ENCODE results near the gene DOLPP1. TPM values are rescaled to one million over a fixed set of nuclear protein-coding genes. Genes with fewer than 3 reads are reported as not detected.

The DOLPP1 gene
- total and polyA plus RNA-seq, 2 experiments from 2014 or later = 11.6 to 12.8 TPM

- DNase-seq = peak; percentile 100
- in situ Hi-C loops (cut with MboI) = no loop called here
- Histone ChIP-seq H2AFZ (peak within 1 kb of the TSS; percentile 97), H4K20me1 (ENCODE audit: insufficient read depth) (no peaks in the 10 kb centered on the region), H3K79me2 (ENCODE audit: insufficient read depth) (peaks cover 46% of the 10 kb centered on the region), H3K4me2 (ENCODE audit: unreplicated experiment) (peak within 1 kb of the TSS; percentile 98), H3F3A (ENCODE audit: insufficient read depth) (no peaks in the 10 kb centered on the region), H3K27ac (peak within 1 kb of the TSS; percentile 18; the same call in 1 of the 2 replicates), H3K36me3 (ENCODE audit: low read depth) (no peaks in the 10 kb centered on the region), H3K4me1 (ENCODE audit: insufficient read depth) (peaks cover 11% of the 10 kb centered on the region; the same call in 1 of the 2 replicates), H3K27me3 (replicated peaks; ENCODE audit: insufficient read depth) (no peaks in the 10 kb centered on the region), H3K9ac (peak within 1 kb of the TSS; percentile 85), H3K9me2 (ENCODE audit: insufficient read depth) (no peaks in the 10 kb centered on the region), H3K9me3 (ENCODE audit: low read depth) (no peaks in the 10 kb centered on the region), H3K4me3 (peak within 1 kb of the TSS; percentile 82)
- WGBS, 2 experiments (ENCODE audit: low coverage in 1 of 2, low lambda C conversion rate in 2 of 2, missing lambda C conversion rate in 2 of 2) = 0 to 2% methylated on average over 27 to 35 of the region's 49 CpGs
- TF ChIP-seq EZH2 (IDR thresholded peaks at IDR 0.05; ENCODE audit: insufficient read depth, poor library complexity, severe bottlenecking) = no peak
Observed at GRCh38 chr9:129036241-129036922, 44.5 kb upstream of the DOLPP1 start, which contains the start of gene MIGA2. Gene MIGA2, plus strand, starts transcription at chr9:129036626. Its CDS starts 3,969 bp downstream, at chr9:129040595.

DNA sequence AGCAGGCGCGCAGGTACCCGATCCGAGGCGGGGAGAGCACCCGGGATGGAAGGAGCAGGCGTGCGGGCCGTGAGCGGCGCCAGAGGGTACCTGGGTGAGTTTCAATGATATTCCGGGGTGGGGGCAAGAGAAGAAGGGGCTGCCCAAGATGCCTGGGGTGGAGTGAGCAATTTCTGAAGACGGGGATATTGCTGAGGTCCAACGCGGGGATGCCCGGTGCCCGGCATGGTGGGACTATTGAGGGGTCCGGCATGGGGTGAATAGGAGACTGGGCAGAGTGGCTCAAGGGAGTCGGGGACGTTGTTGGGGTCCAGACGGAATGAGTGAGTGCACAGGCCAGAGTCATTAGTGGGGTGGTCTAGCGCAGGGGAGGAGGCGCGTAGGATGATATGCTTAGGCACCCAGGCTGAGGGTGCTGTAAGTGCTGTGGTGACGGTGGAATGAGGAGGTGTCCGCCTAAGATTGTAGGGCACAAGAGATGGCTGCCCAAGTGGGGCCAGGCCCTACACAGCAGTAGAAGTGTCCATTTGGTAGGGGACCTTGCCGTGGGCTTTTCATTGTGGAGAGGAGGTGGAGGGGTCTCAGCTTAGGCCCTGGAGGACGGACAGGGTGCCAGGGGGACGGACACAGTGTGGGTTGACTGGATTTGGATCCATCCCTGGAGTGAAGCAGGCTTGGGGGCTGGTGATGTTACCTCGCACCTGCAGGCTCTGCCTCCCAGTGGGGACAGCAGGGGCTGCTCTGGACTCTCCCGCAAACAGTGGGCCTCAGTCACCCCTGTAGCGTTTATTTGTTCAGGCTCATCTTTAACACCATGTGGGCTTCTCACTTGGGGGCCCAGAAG is 43.8 kb upstream of the DOLPP1 start:
- Histone ChIP-seq H3K9me3 (ENCODE audit: low read depth) (no peaks in the 10 kb centered on the region), H3F3A (ENCODE audit: insufficient read depth) (no peaks in the 10 kb centered on the region), H3K27me3 (replicated peaks; ENCODE audit: insufficient read depth) (no peaks in the 10 kb centered on the region), H2AFZ (peak overlapping the region; percentile 71), H3K27ac (peak overlapping the region; percentile 18; the same call in 1 of the 2 replicates), H3K4me1 (ENCODE audit: insufficient read depth) (peaks cover 11% of the 10 kb centered on the region; the same call in 1 of the 2 replicates), H4K20me1 (ENCODE audit: insufficient read depth) (no peaks in the 10 kb centered on the region), H3K79me2 (ENCODE audit: insufficient read depth) (peaks cover 49% of the 10 kb centered on the region), H3K4me2 (ENCODE audit: unreplicated experiment) (peak overlapping the region; percentile 98), H3K4me3 (peak overlapping the region; percentile 82), H3K36me3 (ENCODE audit: low read depth) (no peaks in the 10 kb centered on the region), H3K9ac (peak overlapping the region; percentile 85), H3K9me2 (ENCODE audit: insufficient read depth) (no peaks in the 10 kb centered on the region)
- in situ Hi-C loops (cut with MboI) = no loop called here
- TF ChIP-seq EZH2phosphoT487 (IDR thresholded peaks at IDR 0.05; ENCODE audit: insufficient read depth, low read depth) (no peak), EZH2 (IDR thresholded peaks at IDR 0.05; ENCODE audit: insufficient read depth, poor library complexity, severe bottlenecking) (no peak)
- 8% methylated on average over 25 to 32 of the region's 32 CpGs for WGBS, 2 experiments (ENCODE audit: low coverage in 1 of 2, low lambda C conversion rate in 2 of 2, missing lambda C conversion rate in 2 of 2)
- DNase-seq = peak; percentile 56

DNA sequence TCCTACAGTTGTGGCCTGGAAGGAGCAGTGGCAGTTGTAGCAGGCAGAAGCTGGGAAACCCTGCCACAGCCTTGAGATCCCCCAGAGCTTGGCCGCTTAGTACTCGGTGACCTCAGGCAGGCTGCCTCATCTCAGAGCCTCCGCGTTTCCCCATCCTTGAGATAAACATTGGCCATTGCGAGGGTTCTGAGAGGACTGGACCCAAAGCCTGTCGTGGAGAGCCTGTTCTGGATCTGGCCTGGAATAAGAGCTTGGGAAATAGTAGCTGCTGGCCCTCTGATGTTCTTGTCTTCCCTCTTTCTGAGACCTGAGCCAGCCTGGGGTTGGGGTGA is 43.2 kb upstream of the DOLPP1 start:
- H3K27ac ChIP-seq = no peak overlapping the region
- no peak overlapping the region for H2AFZ ChIP-seq
- 31 to 40% methylated on average over 6 of the region's 6 CpGs for WGBS, 2 experiments (ENCODE audit: low coverage in 1 of 2, low lambda C conversion rate in 2 of 2, missing lambda C conversion rate in 2 of 2)
- in situ Hi-C loops (cut with MboI) = no loop called here
- no peaks in the 10 kb centered on the region for H3F3A ChIP-seq (ENCODE audit: insufficient read depth)
- TF ChIP-seq EZH2 (IDR thresholded peaks at IDR 0.05; ENCODE audit: insufficient read depth, poor library complexity, severe bottlenecking) = no peak
- TF ChIP-seq EZH2phosphoT487 (IDR thresholded peaks at IDR 0.05; ENCODE audit: insufficient read depth, low read depth) = no peak
- H3K4me3 ChIP-seq = peak overlapping the region; percentile 82
- H3K27me3 ChIP-seq (replicated peaks; ENCODE audit: insufficient read depth) = no peaks in the 10 kb centered on the region
- no peaks in the 10 kb centered on the region for H3K9me3 ChIP-seq (ENCODE audit: low read depth)
- peaks cover 49% of the 10 kb centered on the region for H3K79me2 ChIP-seq (ENCODE audit: insufficient read depth)
- no peaks in the 10 kb centered on the region for H4K20me1 ChIP-seq (ENCODE audit: insufficient read depth)
- peak overlapping the region; percentile 85 for H3K9ac ChIP-seq
- H3K4me1 ChIP-seq (ENCODE audit: insufficient read depth) = peaks cover 11% of the 10 kb centered on the region; the same call in 1 of the 2 replicates
- H3K4me2 ChIP-seq (ENCODE audit: unreplicated experiment) = peak overlapping the region; percentile 98
- DNase-seq = peak; percentile 41
- no peaks in the 10 kb centered on the region for H3K9me2 ChIP-seq (ENCODE audit: insufficient read depth)
- no peaks in the 10 kb centered on the region for H3K36me3 ChIP-seq (ENCODE audit: low read depth)

DNA sequence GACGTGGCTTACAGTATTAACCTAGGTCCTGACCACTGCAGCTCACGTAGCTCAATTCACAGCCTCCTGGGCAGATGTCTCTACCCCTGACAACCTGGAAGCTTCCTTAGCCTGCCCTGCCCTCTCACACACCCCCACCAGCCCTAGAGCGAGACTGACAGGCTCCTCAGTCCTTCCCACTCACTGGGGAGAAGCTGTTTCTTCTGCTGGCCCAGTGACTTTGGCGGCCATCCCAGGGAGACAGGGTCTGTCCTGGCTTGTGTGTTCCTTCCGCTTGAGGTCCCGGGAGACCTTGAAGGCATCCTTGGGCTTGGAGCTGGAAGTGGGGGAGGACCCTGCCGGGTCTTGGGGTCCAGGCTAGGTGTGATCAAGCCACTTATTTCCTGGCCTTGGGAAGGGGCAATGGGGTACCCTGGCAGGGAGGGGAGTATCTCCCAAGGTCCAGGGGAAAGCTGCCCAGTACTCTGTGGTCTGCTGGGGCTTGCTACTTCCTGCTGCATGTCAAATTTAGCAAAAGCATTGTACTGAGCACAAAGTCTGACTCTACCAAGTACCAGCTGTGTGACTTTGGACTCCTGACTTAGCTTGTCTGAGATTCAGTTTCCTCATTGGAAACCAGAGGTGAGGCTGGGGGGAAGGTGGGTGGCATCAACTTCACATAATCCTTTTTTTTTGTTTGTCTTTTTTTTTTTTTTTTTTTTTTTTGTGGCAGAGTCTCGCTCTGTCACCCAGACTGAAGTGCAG is 42.6 kb upstream of the DOLPP1 start:
- H3K4me1 ChIP-seq (ENCODE audit: insufficient read depth) = peaks cover 11% of the 10 kb centered on the region; the same call in 1 of the 2 replicates
- peaks cover 49% of the 10 kb centered on the region for H3K79me2 ChIP-seq (ENCODE audit: insufficient read depth)
- in situ Hi-C loops (cut with MboI) = no loop called here
- WGBS, 2 experiments (ENCODE audit: low coverage in 1 of 2, low lambda C conversion rate in 2 of 2, missing lambda C conversion rate in 2 of 2) = 73 to 77% methylated on average over 8 of the region's 8 CpGs
- H3F3A ChIP-seq (ENCODE audit: insufficient read depth) = no peaks in the 10 kb centered on the region
- H3K9me3 ChIP-seq (ENCODE audit: low read depth) = no peaks in the 10 kb centered on the region
- no peaks in the 10 kb centered on the region for H3K9me2 ChIP-seq (ENCODE audit: insufficient read depth)
- no peak overlapping the region for H2AFZ ChIP-seq
- peak overlapping the region; percentile 98 for H3K4me2 ChIP-seq (ENCODE audit: unreplicated experiment)
- H4K20me1 ChIP-seq (ENCODE audit: insufficient read depth) = no peaks in the 10 kb centered on the region
- no peaks in the 10 kb centered on the region for H3K27me3 ChIP-seq (replicated peaks; ENCODE audit: insufficient read depth)
- no peak for TF ChIP-seq EZH2 (IDR thresholded peaks at IDR 0.05; ENCODE audit: insufficient read depth, poor library complexity, severe bottlenecking)
- no peak for TF ChIP-seq EZH2phosphoT487 (IDR thresholded peaks at IDR 0.05; ENCODE audit: insufficient read depth, low read depth)
- peak overlapping the region; percentile 85; the same call in 1 of the 2 replicates for H3K9ac ChIP-seq
- H3K4me3 ChIP-seq = 0 out of 2 replicates have a peak overlapping the region, but pooled peaks have one; percentile 82
- no peaks in the 10 kb centered on the region for H3K36me3 ChIP-seq (ENCODE audit: low read depth)
- no peak overlapping the region for H3K27ac ChIP-seq
- DNase-seq = no peak

All from GM23248 (cell line).